Aorta (tissue), 5 donors: ENCODE measurements around the gene DAB2IP. TPM values are rescaled to one million over a fixed set of nuclear protein-coding genes. Genes with fewer than 3 reads are reported as not detected.
"Not testable (repeated sequence)": the region's sequence is repeated elsewhere in the genome, so short reads cannot be mapped to it uniquely, and the experiment has no call there.

Experiments
- ATAC-seq: fragments of 200-7000 bp; cut with Tn5 transposase; one replicate; pipeline ENCODE4 v1.9.1; 2022; ENCODE audit warnings: moderate library complexity; ENCODE audit not compliant: low FRiP score
- DNase-seq, 2 donors: peaks; one replicate each; pipeline ENCODE4 v3.0.0-alpha.2; 2020
- H3K27ac ChIP-seq, 2 donors: one replicate each; pipeline ENCODE4 v1.5.1; 2013; ENCODE audit warnings: low read length in 2 of 2, mild to moderate bottlenecking in 2 of 2, moderate library complexity in 2 of 2, control low read depth in 1 of 2, inconsistent platforms in 1 of 2, low read depth in 1 of 2
- H3K27me3 ChIP-seq, 2 donors: one replicate each; pipeline ENCODE4 v1.6.1; 2013; ENCODE audit warnings: control low read depth in 1 of 2, low read length in 1 of 2, mild to moderate bottlenecking in 1 of 2, moderate library complexity in 1 of 2; ENCODE audit not compliant: insufficient read depth in 2 of 2, control insufficient read depth in 1 of 2
- H3K36me3 ChIP-seq, 2 donors: one replicate each; pipeline ENCODE4 v1.6.1; 2013; ENCODE audit warnings: control low read depth in 1 of 2, low read length in 1 of 2, mild to moderate bottlenecking in 1 of 2; ENCODE audit not compliant: insufficient read depth in 2 of 2, control insufficient read depth in 1 of 2
- H3K4me1 ChIP-seq, 2 donors: one replicate each; pipeline ENCODE4 v1.6.1; 2013; ENCODE audit warnings: low read length in 2 of 2, control low read depth in 1 of 2, mild to moderate bottlenecking in 1 of 2, moderate library complexity in 1 of 2; ENCODE audit not compliant: insufficient read depth in 2 of 2, control insufficient read depth in 1 of 2
- H3K4me3 ChIP-seq, 2 donors: one replicate each; pipeline ENCODE4 v1.5.1; 2013; ENCODE audit warnings: low read length in 2 of 2, control low read depth in 1 of 2, mild to moderate bottlenecking in 1 of 2
- H3K9me3 ChIP-seq: one replicate; pipeline ENCODE4 v1.6.1; 2013; ENCODE audit warnings: mild to moderate bottlenecking, low read length; ENCODE audit not compliant: control insufficient read depth
- WGBS, 2 donors: extraction: QIAGEN DNeasy Blood & Tissue Kit; methylation state at CpG; one replicate each; pipeline ENCODE4 v1.1.7; 2013; 5-methylcytosine and 5-hydroxymethylcytosine counted together
- intact Hi-C, 2 donors: fragments of 100-400 bp; cut with DNase I; formaldehyde crosslinking; loops; one replicate each; pipeline versions ENCODE4 v1.14.2 to v1.15.0; 2022
- polyA plus RNA-seq, 2 donors: library from polyadenylated mRNA; stranded (reverse); fragments of 200-250 nt; gene quantifications; one replicate each; pipeline ENCODE4 v1.2.3, GENCODE V29; 2013
- total RNA-seq, 2 donors: library from RNA; stranded (reverse); fragmentation: NEBNext Ultra II Directional; extraction: Animal tissue kit (Norgen Biotek cat#: 25700); gene quantifications; one replicate each; pipeline ENCODE4 v1.2.1, GENCODE V29; 2021
- donor health status: healthy with polysubstance abuse.
- donor health status: Bipolar disorder and iron deficiency.
- donor health status: DM: no; HTN: no; CAD: no.
- donor health status: DM: no; HTN: no; CAD: no.
- donor health status: DM: yes; HTN: yes; CAD: no.

Gene DAB2IP
- total and polyA plus RNA-seq, 4 donors: 12.0 to 75.4 (median 51.4) TPM

- H3K4me1 ChIP-seq, ATAC-seq, H3K27ac ChIP-seq, H3K9me3 ChIP-seq, intact Hi-C loops, H3K36me3 ChIP-seq, H3K4me3 ChIP-seq, H3K27me3 ChIP-seq, DNase-seq: not testable (repeated sequence)
- 84 to 85% methylated on average over 6 of the region's 6 CpGs for WGBS, 2 donors
These were observed 142.9 kb downstream of the DAB2IP start for GRCh38 chr9:121794334-121794733.

- intact Hi-C loops: no loop called here
- WGBS, 2 donors: 92 to 98% methylated on average over 2 of the region's 2 CpGs
- ATAC-seq (no peak), DNase-seq (no peak)
- Histone ChIP-seq H3K4me1 (no peaks in the 10 kb centered on the region), H3K4me3 (no peak overlapping the region), H3K27me3 (no peaks in the 10 kb centered on the region), H3K27ac (no peak overlapping the region), H3K9me3 (no peaks in the 10 kb centered on the region), H3K36me3 (no peaks in the 10 kb centered on the region)
These were observed 145.6 kb downstream of the DAB2IP start for GRCh38 chr9:121797081-121797480.

DNA sequence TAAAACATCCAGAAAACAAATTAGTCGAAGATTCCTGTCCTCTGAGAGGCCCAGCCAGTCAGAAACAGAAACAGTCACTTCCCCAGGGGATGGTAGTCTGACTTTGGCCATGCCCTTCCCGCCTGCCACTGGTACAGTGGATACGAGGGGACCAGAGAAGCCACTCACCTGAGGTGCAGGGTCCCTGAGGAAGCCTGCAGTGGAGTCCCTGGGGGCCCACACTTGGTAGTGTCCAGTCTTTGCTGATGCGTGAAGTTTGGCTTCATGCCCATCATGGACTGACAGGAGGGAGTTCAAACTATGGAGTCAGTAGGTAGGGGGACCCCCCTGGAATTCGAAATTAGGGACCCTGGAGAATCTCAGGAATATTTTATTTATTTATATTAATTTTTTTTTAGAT is 147.5 kb downstream of the DAB2IP start:
- DNase-seq (no peak), ATAC-seq (no peak)
- Histone ChIP-seq H3K27me3 (no peaks in the 10 kb centered on the region), H3K27ac (no peak overlapping the region), H3K36me3 (no peaks in the 10 kb centered on the region), H3K4me1 (no peaks in the 10 kb centered on the region), H3K4me3 (no peak overlapping the region), H3K9me3 (no peaks in the 10 kb centered on the region)
- 85 to 86% methylated on average over 5 of the region's 5 CpGs for WGBS, 2 donors
- intact Hi-C loops: no loop called here

GRCh38 chr9:121800376-121800775 is 148.9 kb downstream of the DAB2IP start:
- H3K27ac ChIP-seq: no peak overlapping the region
- no peak overlapping the region for H3K4me3 ChIP-seq
- no peaks in the 10 kb centered on the region for H3K9me3 ChIP-seq
- 94 to 95% methylated on average over 10 of the region's 10 CpGs for WGBS, 2 donors
- intact Hi-C loops: no loop called here
- H3K36me3 ChIP-seq: no peaks in the 10 kb centered on the region
- H3K4me1 ChIP-seq: no peaks in the 10 kb centered on the region
- H3K27me3 ChIP-seq: no peaks in the 10 kb centered on the region
- no peak for DNase-seq
- no peak for ATAC-seq

- 51 to 60% methylated on average over 3 of the region's 3 CpGs for WGBS, 2 donors
- no peaks in the 10 kb centered on the region for H3K27me3 ChIP-seq
- H3K36me3 ChIP-seq: no peaks in the 10 kb centered on the region
- no peaks in the 10 kb centered on the region for H3K4me1 ChIP-seq
- H3K4me3 ChIP-seq: no peak overlapping the region
- H3K9me3 ChIP-seq: no peaks in the 10 kb centered on the region
- no peak overlapping the region for H3K27ac ChIP-seq
- intact Hi-C loops: no loop called here
- no peak for ATAC-seq
- no peak for DNase-seq
These were observed 150.1 kb downstream of the DAB2IP start for GRCh38 chr9:121801579-121801978.

- no peaks in the 10 kb centered on the region for H3K4me1 ChIP-seq
- no peak for ATAC-seq
- no peaks in the 10 kb centered on the region for H3K9me3 ChIP-seq
- no peaks in the 10 kb centered on the region for H3K36me3 ChIP-seq
- intact Hi-C loops: no loop called here
- no peak overlapping the region for H3K4me3 ChIP-seq
- no peak overlapping the region for H3K27ac ChIP-seq
- H3K27me3 ChIP-seq: no peaks in the 10 kb centered on the region
- 92 to 94% methylated on average over 5 of the region's 5 CpGs for WGBS, 2 donors
- DNase-seq: no peak
These were observed 151.3 kb downstream of the DAB2IP start for GRCh38 chr9:121802753-121803152.

DNA sequence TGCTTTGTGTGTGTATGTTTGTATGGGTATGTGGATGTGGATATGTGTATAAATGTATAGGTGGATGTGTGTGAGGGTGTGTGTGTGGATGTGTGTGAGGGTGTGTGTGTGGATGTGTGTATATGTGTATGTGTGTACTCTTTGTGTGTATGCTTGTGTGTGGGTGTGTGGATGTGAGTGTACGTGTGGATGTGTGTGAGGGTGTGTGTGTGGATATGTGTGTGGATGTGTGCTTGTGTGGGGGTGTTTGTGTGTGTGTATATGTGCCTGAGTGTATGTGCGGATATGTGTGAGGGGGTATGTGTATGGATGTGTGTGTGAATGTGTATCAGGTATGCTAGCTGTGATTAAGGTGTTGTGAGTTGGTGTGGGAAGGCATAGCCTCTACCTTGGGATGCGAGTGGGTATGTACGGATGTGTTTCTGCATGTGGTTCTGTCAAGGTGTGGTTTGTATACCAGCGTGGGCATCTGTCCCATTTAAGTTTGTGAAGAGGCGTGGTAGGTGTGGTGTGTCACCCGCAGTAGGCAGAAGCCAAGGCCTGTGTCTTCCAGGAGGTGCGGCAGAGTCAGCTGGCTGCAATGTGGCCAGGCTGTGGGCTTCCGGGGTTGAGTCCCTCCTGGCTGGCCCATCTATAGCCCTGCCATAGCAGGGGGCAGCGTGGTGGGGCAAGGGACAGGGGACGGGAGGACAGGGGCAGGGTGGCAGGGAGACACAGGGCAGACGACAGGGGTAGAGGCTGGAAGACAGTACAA is 155.8 kb downstream of the DAB2IP start:
- Histone ChIP-seq H3K27ac (no peak overlapping the region), H3K36me3 (no peaks in the 10 kb centered on the region), H3K9me3 (no peaks in the 10 kb centered on the region), H3K4me1 (no peaks in the 10 kb centered on the region), H3K4me3 (no peak overlapping the region), H3K27me3 (no peaks in the 10 kb centered on the region)
- WGBS, 2 donors: 58 to 92% methylated on average over 12 of the region's 12 CpGs
- intact Hi-C loops: no loop called here
- DNase-seq (no peak), ATAC-seq (no peak)

DNA sequence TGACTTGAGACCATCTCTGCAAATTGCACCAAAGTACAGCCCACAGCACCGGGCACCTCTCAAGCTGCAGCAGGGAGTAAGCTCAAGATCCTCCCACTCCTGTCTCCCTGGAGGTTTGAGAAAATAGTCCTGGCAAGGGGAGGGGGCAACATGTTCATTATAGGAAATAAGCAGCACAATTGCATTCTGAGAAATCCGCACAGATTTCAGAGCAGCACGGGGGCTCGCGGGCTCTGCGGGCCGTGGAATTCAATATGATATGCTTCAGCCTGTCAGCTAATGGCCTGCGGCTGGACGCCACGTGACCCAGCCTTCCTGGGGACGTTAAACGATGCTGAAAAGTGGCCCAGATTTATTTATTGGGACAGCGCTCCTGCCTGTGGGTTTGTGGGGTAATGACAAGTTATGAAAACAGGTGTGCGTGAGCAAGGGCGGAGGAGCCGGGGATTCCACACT is 156.4 kb downstream of the DAB2IP start:
- Histone ChIP-seq H3K4me3 (no peak overlapping the region), H3K27me3 (no peaks in the 10 kb centered on the region), H3K9me3 (no peaks in the 10 kb centered on the region), H3K27ac (no peak overlapping the region), H3K4me1 (no peaks in the 10 kb centered on the region), H3K36me3 (no peaks in the 10 kb centered on the region)
- intact Hi-C loops: no loop called here
- DNase-seq: no peak
- ATAC-seq: no peak
- 60 to 61% methylated on average over 16 of the region's 16 CpGs for WGBS, 2 donors

DNA sequence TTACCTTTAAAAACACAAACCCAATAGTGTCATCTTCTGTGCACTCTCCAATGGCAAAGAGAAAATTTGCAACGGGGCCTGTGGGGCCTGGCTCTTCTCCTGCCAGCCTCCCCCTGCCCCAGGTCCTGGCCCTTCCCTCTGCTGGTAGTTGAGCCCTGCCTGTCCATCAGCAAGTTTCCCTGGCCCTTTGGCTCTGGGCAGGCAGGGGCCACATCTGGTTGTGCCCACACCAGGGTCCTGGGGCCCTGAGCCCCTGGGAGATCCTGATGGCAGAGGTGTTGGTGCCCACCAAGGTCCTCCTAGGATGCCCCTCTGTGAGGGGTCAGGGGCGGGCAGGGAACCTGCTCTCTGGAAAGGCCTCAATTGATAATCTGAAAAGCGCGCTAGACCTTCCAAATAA is 157.3 kb downstream of the DAB2IP start:
- H3K27me3 ChIP-seq: no peaks in the 10 kb centered on the region

More for the DNA sequence above, 157.3 kb downstream of the DAB2IP start:
- Histone ChIP-seq H3K4me3 (no peak overlapping the region), H3K36me3 (no peaks in the 10 kb centered on the region), H3K27ac (no peak overlapping the region), H3K4me1 (no peaks in the 10 kb centered on the region), H3K9me3 (no peaks in the 10 kb centered on the region)
- 65 to 93% methylated on average over 4 of the region's 4 CpGs for WGBS, 2 donors
- DNase-seq: no peak
- intact Hi-C loops: no loop called here
- ATAC-seq: no peak
